Activated CD8-positive, alpha-beta T cell treated with anti-CD3 and anti-CD28 coated beads for 36 hours (primary cell): Measurements from ENCODE around the gene PSMA6. TPM values are rescaled to one million over a fixed set of nuclear protein-coding genes. Genes with fewer than 3 reads are reported as not detected.

ENCODE experiments used
- ATAC-seq: fragments of 200-7000 bp; cut with Tn5 transposase; one replicate; pipeline ENCODE4 v1.10.0; 2021; ENCODE audit warnings: mild to moderate bottlenecking, moderate library complexity
- CTCF ChIA-PET: fragments of 350-600 bp; sonication (Branson Sonifier 250); formaldehyde crosslinking; loops from one replicate; lab custom pipeline; 2021; ENCODE audit warnings: antibody characterized with exemption; lab: Charles Lee
- POLR2A ChIA-PET: fragments of 350-600 bp; sonication (Branson Sonifier 250); formaldehyde crosslinking; loops from one replicate; lab custom pipeline; 2021; ENCODE audit warnings: antibody characterized with exemption; lab: Charles Lee
- DNase-seq: peaks from one replicate; pipeline ENCODE4 v3.0.0-alpha.2; 2020
- H3K27ac Mint-ChIP-seq: one replicate; pipeline ENCODE4 v1.8.0; 2021; ENCODE audit warnings: mild to moderate bottlenecking, mixed read lengths
- H3K27me3 Mint-ChIP-seq: one replicate; pipeline ENCODE4 v1.8.0; 2021; ENCODE audit warnings: mixed read lengths
- H3K36me3 Mint-ChIP-seq: one replicate; pipeline ENCODE4 v1.8.0; 2021; ENCODE audit warnings: low read depth, mixed read lengths
- H3K4me1 Mint-ChIP-seq: one replicate; pipeline ENCODE4 v1.8.0; 2021; ENCODE audit warnings: low read depth, mixed read lengths
- H3K4me3 Mint-ChIP-seq: one replicate; pipeline ENCODE4 v1.8.0; 2021; ENCODE audit warnings: mild to moderate bottlenecking, moderate library complexity, mixed read lengths
- H3K9me3 Mint-ChIP-seq: one replicate; pipeline ENCODE4 v1.8.0; 2021; ENCODE audit warnings: mixed read lengths
- intact Hi-C: fragments of 100-400 bp; cut with micrococcal nuclease; formaldehyde crosslinking; loops from one replicate; pipeline ENCODE4 v1.10.0; 2022
- total RNA-seq, 2 experiments: library from RNA; stranded (reverse); gene quantifications; one replicate each; pipeline ENCODE4 v1.2.3, GENCODE V29; 2021
- TF ChIP-seq, protein P1 (sequence below): fragments of 200-600 bp; IDR thresholded peaks from one replicate; pipeline ENCODE4 v1.8.0; 2022; ENCODE audit warnings: antibody characterized with exemption, mild to moderate bottlenecking

Gene PSMA6
- total RNA-seq, 2 experiments from 2014 or later: 361 to 393 TPM

- H3K27me3 Mint-ChIP-seq: no peaks in the 10 kb centered on the region
- intact Hi-C loops: loop anchor here (5.0 kb wide), 1 partner anchor 37 kb away; the partner anchor contains the start of gene NFKBIA
- TF ChIP-seq, protein P1, sequence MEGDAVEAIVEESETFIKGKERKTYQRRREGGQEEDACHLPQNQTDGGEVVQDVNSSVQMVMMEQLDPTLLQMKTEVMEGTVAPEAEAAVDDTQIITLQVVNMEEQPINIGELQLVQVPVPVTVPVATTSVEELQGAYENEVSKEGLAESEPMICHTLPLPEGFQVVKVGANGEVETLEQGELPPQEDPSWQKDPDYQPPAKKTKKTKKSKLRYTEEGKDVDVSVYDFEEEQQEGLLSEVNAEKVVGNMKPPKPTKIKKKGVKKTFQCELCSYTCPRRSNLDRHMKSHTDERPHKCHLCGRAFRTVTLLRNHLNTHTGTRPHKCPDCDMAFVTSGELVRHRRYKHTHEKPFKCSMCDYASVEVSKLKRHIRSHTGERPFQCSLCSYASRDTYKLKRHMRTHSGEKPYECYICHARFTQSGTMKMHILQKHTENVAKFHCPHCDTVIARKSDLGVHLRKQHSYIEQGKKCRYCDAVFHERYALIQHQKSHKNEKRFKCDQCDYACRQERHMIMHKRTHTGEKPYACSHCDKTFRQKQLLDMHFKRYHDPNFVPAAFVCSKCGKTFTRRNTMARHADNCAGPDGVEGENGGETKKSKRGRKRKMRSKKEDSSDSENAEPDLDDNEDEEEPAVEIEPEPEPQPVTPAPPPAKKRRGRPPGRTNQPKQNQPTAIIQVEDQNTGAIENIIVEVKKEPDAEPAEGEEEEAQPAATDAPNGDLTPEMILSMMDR: no peak
- peaks cover 68% of the 10 kb centered on the region for H3K4me1 Mint-ChIP-seq
- H3K9me3 Mint-ChIP-seq: no peaks in the 10 kb centered on the region
- peak overlapping the region; percentile 94 for H3K27ac Mint-ChIP-seq
- peak; percentile 95 for DNase-seq
- ChIA-PET CTCF (interaction anchor here (0.8 to 2.2 kb wide), 10 partner anchors 9 to 225 kb away, joined by 3 to 14 read pairs (median 6); partner anchors contain the start of gene NFKBIA), POLR2A (interaction anchor here (0.5 to 10.2 kb wide), 14 partner anchors 9 to 271 kb away, joined by 3 to 150 read pairs (median 5); partner anchors contain the start of genes NFKBIA and PSMA6)
- peak; percentile 89 for ATAC-seq
- peak overlapping the region; percentile 49 for H3K4me3 Mint-ChIP-seq
- H3K36me3 Mint-ChIP-seq: no peaks in the 10 kb centered on the region
These were observed 73.2 kb downstream of the PSMA6 start for GRCh38 chr14:35365130-35366055.

GRCh38 chr14:35366056-35366451, 73.9 kb downstream of the PSMA6 start:
- ChIA-PET CTCF (interaction anchor here (0.8 to 2.2 kb wide), 7 partner anchors 9 to 226 kb away, joined by 4 to 14 read pairs (median 8); partner anchors contain the start of gene NFKBIA), POLR2A (interaction anchor here (0.5 to 10.2 kb wide), 11 partner anchors 10 to 271 kb away, joined by 3 to 150 read pairs (median 6); partner anchors contain the start of genes NFKBIA and PSMA6)
- TF ChIP-seq, protein P1: no peak
- DNase-seq (peak; percentile 68), ATAC-seq (peak; percentile 20)
- H3K4me1 Mint-ChIP-seq: peaks cover 61% of the 10 kb centered on the region
- peaks cover 4% of the 10 kb centered on the region for H3K9me3 Mint-ChIP-seq
- peak overlapping the region; percentile 94 for H3K27ac Mint-ChIP-seq
- intact Hi-C loops: loop anchor here (5.0 kb wide), 1 partner anchor 36 kb away; the partner anchor contains the start of gene NFKBIA
- no peaks in the 10 kb centered on the region for H3K27me3 Mint-ChIP-seq
- no peak overlapping the region for H3K4me3 Mint-ChIP-seq
- H3K36me3 Mint-ChIP-seq: no peaks in the 10 kb centered on the region

- intact Hi-C loops: loop anchor here (5.0 kb wide), 1 partner anchor 36 kb away; the partner anchor contains the start of gene NFKBIA
- Mint-ChIP-seq H3K4me1 (peaks cover 59% of the 10 kb centered on the region), H3K27me3 (no peaks in the 10 kb centered on the region), H3K27ac (peak overlapping the region; percentile 94), H3K9me3 (peaks cover 7% of the 10 kb centered on the region), H3K4me3 (no peak overlapping the region), H3K36me3 (no peaks in the 10 kb centered on the region)
- POLR2A ChIA-PET: interaction anchor here (0.5 to 10.2 kb wide), 7 partner anchors 28 to 74 kb away, joined by 3 to 150 read pairs (median 4); partner anchors contain the start of genes NFKBIA and PSMA6
- DNase-seq: no peak
- no peak for ATAC-seq
- TF ChIP-seq, protein P1: no peak
- CTCF ChIA-PET: interaction anchor here (1.0 to 2.6 kb wide), 4 partner anchors 49 to 76 kb away, joined by 4 to 8 read pairs (median 6); no protein-coding TSS in a partner anchor
These were observed 74.4 kb downstream of the PSMA6 start for GRCh38 chr14:35366521-35366976.

DNA sequence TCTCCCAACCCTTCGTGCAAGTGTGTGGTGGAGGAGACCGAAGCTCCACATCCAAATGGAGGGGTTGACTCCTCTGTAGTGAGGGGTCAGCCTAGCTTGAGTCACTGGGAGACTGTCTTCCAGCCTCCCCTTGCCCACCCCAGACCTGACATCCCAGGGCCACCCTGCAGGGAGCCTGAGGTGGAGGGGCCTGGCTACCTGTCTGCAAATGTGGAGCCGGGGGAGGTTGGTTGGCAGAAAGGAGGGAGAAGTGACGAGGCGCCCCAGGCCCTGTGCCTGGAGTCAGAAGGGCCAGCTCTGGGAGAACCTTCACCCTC, 74.8 kb downstream of the PSMA6 start:
- intact Hi-C loops: loop anchor here (5.0 kb wide), 1 partner anchor 35 kb away; the partner anchor contains the start of gene NFKBIA
- CTCF ChIA-PET: interaction anchor here (2.6 kb wide), 1 partner anchor 52 kb away, joined by 7 read pairs; no protein-coding TSS in a partner anchor
- Mint-ChIP-seq H3K4me1 (peaks cover 59% of the 10 kb centered on the region), H3K4me3 (peak overlapping the region; percentile 40), H3K27ac (peak overlapping the region; percentile 94), H3K27me3 (no peaks in the 10 kb centered on the region), H3K9me3 (peaks cover 7% of the 10 kb centered on the region), H3K36me3 (no peaks in the 10 kb centered on the region)
- TF ChIP-seq, protein P1: no peak
- ATAC-seq (no peak), DNase-seq (no peak)
- POLR2A ChIA-PET: interaction anchor here (0.5 to 10.2 kb wide), 11 partner anchors 9 to 75 kb away, joined by 3 to 150 read pairs (median 6); partner anchors contain the start of genes NFKBIA and PSMA6

Other genes starting within 250 kb of the PSMA6 start
- gene FAM177A1, start 246.1 kb upstream of the PSMA6 start, total RNA-seq: 10 to 100 TPM; 28.0 to 35.8 TPM
- 10 to 100 TPM; 38.2 to 40.7 TPM for gene PPP2R3C, start 170.4 kb upstream of the PSMA6 start, total RNA-seq
- gene PRORP, start 169.8 kb upstream of the PSMA6 start, total RNA-seq: 10 to 100 TPM; 30.6 to 34.4 TPM
- 100 to 1,000 TPM; 218 to 227 TPM for gene NFKBIA, start 112.4 kb downstream of the PSMA6 start, total RNA-seq
- gene INSM2, start 241.8 kb downstream of the PSMA6 start, total RNA-seq: not detected